GM23338 (cell line): ENCODE data around the gene GALNT7. TPM values are rescaled to one million over a fixed set of nuclear protein-coding genes. Genes with fewer than 3 reads are reported as not detected.

Experiments
- ATAC-seq: fragments of 200-7000 bp; cut with Tn5 transposase; 3 replicates; pipeline ENCODE4 v1.9.1; 2020
- DNase-seq: peaks from one replicate; pipeline ENCODE4 v3.0.0-alpha.2; 2015; ENCODE audit warnings: low spot score
- H2AFZ ChIP-seq: fragments of 200-600 bp; sonication (generic); 2 replicates; pipeline ENCODE4 v1.8.0; 2016; ENCODE audit warnings: antibody characterized with exemption, mild to moderate bottlenecking, moderate library complexity
- H3F3A ChIP-seq: fragments of 200-600 bp; sonication (generic); replicated peaks from 2 replicates; pipeline ENCODE4 v1.8.0; 2017; ENCODE audit warnings: antibody characterized with exemption, mixed run types, low read depth
- H3K27ac ChIP-seq: fragments of 200-600 bp; sonication (generic); 2 replicates; pipeline ENCODE4 v1.6.1; 2016; ENCODE audit warnings: low read depth
- H3K27me3 ChIP-seq: fragments of 200-600 bp; sonication (generic); 2 replicates; pipeline ENCODE4 v1.8.0; 2016; ENCODE audit warnings: mild to moderate bottlenecking, mixed run types, moderate library complexity; ENCODE audit not compliant: insufficient read depth
- H3K36me3 ChIP-seq: fragments of 200-600 bp; sonication (generic); 2 replicates; pipeline ENCODE4 v1.8.0; 2016; ENCODE audit warnings: mild to moderate bottlenecking; ENCODE audit not compliant: insufficient read depth
- H3K4me1 ChIP-seq: fragments of 200-600 bp; sonication (generic); 2 replicates; pipeline ENCODE4 v1.8.0; 2016; ENCODE audit warnings: mild to moderate bottlenecking, moderate library complexity; ENCODE audit not compliant: insufficient read depth
- H3K4me2 ChIP-seq: fragments of 200-600 bp; sonication (generic); 2 replicates; pipeline ENCODE4 v1.7.1; 2017; ENCODE audit warnings: mixed run types
- H3K4me3 ChIP-seq: fragments of 200-600 bp; sonication (generic); 2 replicates; pipeline ENCODE4 v1.6.1; 2016; ENCODE audit warnings: mixed run types
- H3K79me2 ChIP-seq: fragments of 200-600 bp; sonication (generic); replicated peaks from 2 replicates; pipeline ENCODE4 v1.8.0; 2017; ENCODE audit warnings: mild to moderate bottlenecking; ENCODE audit not compliant: insufficient read depth
- H3K9me2 ChIP-seq: fragments of 200-600 bp; sonication (generic); 2 replicates; pipeline ENCODE4 v1.8.0; 2017; ENCODE audit not compliant: insufficient read depth
- H4K20me1 ChIP-seq: fragments of 200-600 bp; sonication (generic); replicated peaks from 2 replicates; pipeline ENCODE4 v1.8.0; 2017; ENCODE audit warnings: mild to moderate bottlenecking; ENCODE audit not compliant: insufficient read depth
- H3K27ac Mint-ChIP-seq: 2 replicates; pipeline ENCODE4 v1.8.0; 2020; ENCODE audit warnings: inconsistent platforms, mild to moderate bottlenecking, moderate library complexity, mixed read lengths
- H3K27me3 Mint-ChIP-seq: 3 replicates; pipeline ENCODE4 v1.8.0; 2022; ENCODE audit warnings: low read depth, mild to moderate bottlenecking, moderate library complexity, mixed read lengths, inconsistent platforms; ENCODE audit not compliant: insufficient read depth, poor library complexity
- H3K36me3 Mint-ChIP-seq: 3 replicates; pipeline ENCODE4 v1.8.0; 2021; ENCODE audit warnings: low read depth, mild to moderate bottlenecking, inconsistent platforms, moderate library complexity, mixed read lengths
- H3K4me1 Mint-ChIP-seq: 3 replicates; pipeline ENCODE4 v1.8.0; 2020; ENCODE audit warnings: mild to moderate bottlenecking, inconsistent platforms, mixed read lengths
- H3K4me3 Mint-ChIP-seq: 3 replicates; pipeline ENCODE4 v1.8.0; 2021; ENCODE audit warnings: moderate library complexity, mild to moderate bottlenecking, inconsistent platforms, mixed read lengths
- H3K9me3 Mint-ChIP-seq: 3 replicates; pipeline ENCODE4 v1.8.0; 2020; ENCODE audit warnings: moderate library complexity, mild to moderate bottlenecking, inconsistent platforms, mixed read lengths
- CREB1 ChIP-seq: fragments of 250-450 bp; sonication (Bioruptor Pico); IDR thresholded peaks from 2 replicates; pipeline ENCODE4 v1.5.0; 2020; ENCODE audit warnings: low read depth, mild to moderate bottlenecking, moderate library complexity
- CTCF ChIP-seq, 2 experiments: fragments of 200-600 bp in 1 of 2; sonication (generic) in 1 of 2; conservative IDR thresholded peaks; 2 replicates each; pipeline versions ENCODE4 v1.5.1 to v1.6.1; 2016 to 2017; ENCODE audit warnings: antibody characterized with exemption in 2 of 2, low read depth in 2 of 2, mild to moderate bottlenecking in 2 of 2, moderate library complexity in 1 of 2
- ETS1 ChIP-seq: IDR thresholded peaks from 2 replicates; pipeline ENCODE4 v1.6.1; 2016; ENCODE audit warnings: antibody characterized with exemption
- EZH2 ChIP-seq: fragments of 200-600 bp; sonication (generic); IDR thresholded peaks from one replicate; pipeline ENCODE4 v1.8.0; 2017; ENCODE audit warnings: antibody characterized with exemption, mild to moderate bottlenecking, low read depth; ENCODE audit not compliant: unreplicated experiment
- EZH2phosphoT487 ChIP-seq: fragments of 200-600 bp; sonication (generic); IDR thresholded peaks from one replicate; pipeline ENCODE4 v1.8.1; 2018; ENCODE audit warnings: antibody characterized with exemption; ENCODE audit not compliant: unreplicated experiment
- JUNB ChIP-seq: IDR thresholded peaks from one replicate; pipeline ENCODE4 v1.6.1; 2016; ENCODE audit warnings: antibody characterized with exemption; ENCODE audit not compliant: unreplicated experiment
- NANOG ChIP-seq: IDR thresholded peaks from 2 replicates; pipeline ENCODE4 v1.6.1; 2016; ENCODE audit warnings: antibody characterized with exemption, borderline replicate concordance
- POLR2AphosphoS5 ChIP-seq: IDR thresholded peaks from 2 replicates; pipeline ENCODE4 v1.6.1; 2016; ENCODE audit warnings: antibody characterized with exemption, low read depth
- REST ChIP-seq: IDR thresholded peaks from one replicate; pipeline ENCODE4 v1.6.1; 2018; ENCODE audit warnings: antibody characterized with exemption; ENCODE audit not compliant: unreplicated experiment
- STAT1 ChIP-seq: IDR thresholded peaks from one replicate; pipeline ENCODE4 v1.6.1; 2016; ENCODE audit warnings: antibody characterized with exemption; ENCODE audit not compliant: unreplicated experiment
- ZNF114 ChIP-seq: fragments of 250-450 bp; sonication (Bioruptor Pico); IDR thresholded peaks from 2 replicates; pipeline ENCODE4 v1.5.0; 2020; ENCODE audit warnings: mild to moderate bottlenecking, moderate library complexity
- ZNF331 ChIP-seq: fragments of 250-450 bp; sonication (Bioruptor Pico); IDR thresholded peaks from 2 replicates; pipeline ENCODE4 v1.5.0; 2020; ENCODE audit warnings: low read depth, mild to moderate bottlenecking, moderate library complexity
- ZNF462 ChIP-seq: fragments of 250-450 bp; sonication (Bioruptor Pico); IDR thresholded peaks from 2 replicates; pipeline ENCODE4 v1.5.0; 2020; ENCODE audit warnings: mild to moderate bottlenecking, moderate library complexity
- polyA plus RNA-seq: library from polyadenylated mRNA; unstranded; fragments of >200 nt; fragmentation: Nextera tagmentation; extraction: Ambion mirVana; gene quantifications from 2 replicates; pipeline ENCODE4 v1.2.1, GENCODE V29; 2016
- total RNA-seq: library from RNA; depleted of rRNA; stranded (reverse); fragments of >200 nt; shearing (Covaris generic); gene quantifications from 2 replicates; pipeline ENCODE4 v1.2.3, GENCODE V29; 2014

GALNT7 gene
- total and polyA plus RNA-seq, 2 experiments from 2014 or later: 31.8 to 72.2 TPM

GRCh38 chr4:173165706-173166105, 2.9 kb upstream of the GALNT7 start:
- Histone ChIP-seq H3K27me3 (no peaks in the 10 kb centered on the region), H3K36me3 (no peaks in the 10 kb centered on the region), H3K4me1 (peaks cover 10% of the 10 kb centered on the region), H3F3A (peaks cover 10% of the 10 kb centered on the region), H2AFZ (no peak overlapping the region), H3K9me2 (no peaks in the 10 kb centered on the region), H3K4me3 (no peak overlapping the region), H4K20me1 (0 out of 2 replicates have a peak, but pooled peaks cover 5% of the 10 kb centered on the region), H3K27ac (no peak overlapping the region), H3K4me2 (no peak overlapping the region), H3K79me2 (peaks cover 22% of the 10 kb centered on the region)
- no peak overlapping the region for H3K4me3 Mint-ChIP-seq
- H3K27me3 Mint-ChIP-seq: peaks cover 7% of the 10 kb centered on the region
- H3K4me1 Mint-ChIP-seq: peaks cover 20% of the 10 kb centered on the region
- H3K9me3 Mint-ChIP-seq: 0 out of 3 replicates have a peak, but pooled peaks cover 3% of the 10 kb centered on the region
- H3K36me3 Mint-ChIP-seq: peaks cover 36% of the 10 kb centered on the region
- DNase-seq (no peak), ATAC-seq (no peak)
- H3K27ac Mint-ChIP-seq: no peak overlapping the region
- TF ChIP-seq JUNB: no peak
- no peak for TF ChIP-seq CREB1
- TF ChIP-seq EZH2: no peak
- no peak for TF ChIP-seq NANOG
- no peak for TF ChIP-seq POLR2AphosphoS5
- TF ChIP-seq ZNF331 (CRISPR knock-in tag): no peak
- no peak for TF ChIP-seq REST
- no peak for TF ChIP-seq ZNF462 (CRISPR knock-in tag)
- no peak for TF ChIP-seq STAT1
- no peak for TF ChIP-seq CTCF (conservative IDR thresholded peaks at IDR 0.05; ENCODE audit: low read depth in 2 of 2)
- no peak for TF ChIP-seq ZNF114 (CRISPR knock-in tag)
- TF ChIP-seq EZH2phosphoT487: no peak
- TF ChIP-seq ETS1: no peak
